Raji (cell line): Measurements from ENCODE around the gene CEMIP.

Experiments
- POLR2A ChIP-seq: IDR thresholded peaks from 2 replicates; pipeline ENCODE4 v1.6.1; 2011; ENCODE audit warnings: low read depth, low read length, control low read depth; ENCODE audit not compliant: insufficient read depth

CEMIP gene

DNA sequence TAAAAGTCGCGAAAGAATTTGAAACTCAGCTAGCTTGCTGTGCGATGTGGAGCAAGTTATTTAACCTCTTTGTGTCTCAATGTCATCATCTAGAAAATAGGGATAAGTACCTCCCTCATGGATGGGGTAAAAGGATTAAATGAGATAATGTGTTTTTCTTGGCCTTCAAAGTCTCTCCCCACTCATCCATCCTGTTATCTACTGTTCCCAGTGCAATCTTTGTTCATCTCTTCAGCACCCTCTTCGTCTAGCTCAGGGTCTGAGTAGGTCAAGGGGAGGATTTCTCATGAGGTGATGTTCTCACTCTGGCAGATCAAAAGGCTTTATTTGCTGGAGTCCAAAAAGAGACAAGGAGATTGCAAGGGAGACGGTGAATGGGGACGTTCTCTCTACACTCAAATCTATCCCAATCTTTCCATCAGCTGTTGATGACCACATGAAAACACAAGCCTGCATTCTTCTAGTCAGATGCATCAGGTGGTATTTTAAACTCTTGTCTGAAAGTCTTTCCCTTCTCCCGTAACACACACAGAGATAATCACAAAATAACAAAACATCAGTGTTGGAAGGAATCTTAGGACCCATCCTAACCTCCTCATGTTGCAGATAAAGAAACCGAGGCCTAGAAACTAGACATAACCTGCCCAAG lies 209.1 kb downstream of the CEMIP start:
- no peak for TF ChIP-seq POLR2A

DNA sequence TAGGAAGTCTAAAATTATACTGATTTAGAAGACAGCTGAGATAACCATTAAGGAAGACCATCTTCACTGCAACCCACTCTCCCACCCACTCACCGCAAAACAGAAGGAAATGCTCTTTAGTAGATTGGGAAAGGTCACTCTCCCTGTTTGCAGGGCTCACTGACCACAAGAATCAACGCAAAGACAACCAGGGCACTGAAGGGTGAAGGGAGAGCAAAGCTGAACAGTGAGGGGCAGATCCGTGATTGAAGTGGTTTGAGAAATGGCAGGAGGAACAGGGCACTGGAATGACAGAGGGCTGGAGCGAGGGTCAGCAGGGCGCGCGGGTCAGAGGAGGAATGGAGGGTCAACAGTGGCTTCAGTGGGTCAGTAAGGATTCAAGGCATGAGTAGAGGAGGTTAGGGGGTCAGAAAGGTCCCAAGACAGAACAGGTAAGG lies 209.9 kb downstream of the CEMIP start:
- no peak for TF ChIP-seq POLR2A

DNA sequence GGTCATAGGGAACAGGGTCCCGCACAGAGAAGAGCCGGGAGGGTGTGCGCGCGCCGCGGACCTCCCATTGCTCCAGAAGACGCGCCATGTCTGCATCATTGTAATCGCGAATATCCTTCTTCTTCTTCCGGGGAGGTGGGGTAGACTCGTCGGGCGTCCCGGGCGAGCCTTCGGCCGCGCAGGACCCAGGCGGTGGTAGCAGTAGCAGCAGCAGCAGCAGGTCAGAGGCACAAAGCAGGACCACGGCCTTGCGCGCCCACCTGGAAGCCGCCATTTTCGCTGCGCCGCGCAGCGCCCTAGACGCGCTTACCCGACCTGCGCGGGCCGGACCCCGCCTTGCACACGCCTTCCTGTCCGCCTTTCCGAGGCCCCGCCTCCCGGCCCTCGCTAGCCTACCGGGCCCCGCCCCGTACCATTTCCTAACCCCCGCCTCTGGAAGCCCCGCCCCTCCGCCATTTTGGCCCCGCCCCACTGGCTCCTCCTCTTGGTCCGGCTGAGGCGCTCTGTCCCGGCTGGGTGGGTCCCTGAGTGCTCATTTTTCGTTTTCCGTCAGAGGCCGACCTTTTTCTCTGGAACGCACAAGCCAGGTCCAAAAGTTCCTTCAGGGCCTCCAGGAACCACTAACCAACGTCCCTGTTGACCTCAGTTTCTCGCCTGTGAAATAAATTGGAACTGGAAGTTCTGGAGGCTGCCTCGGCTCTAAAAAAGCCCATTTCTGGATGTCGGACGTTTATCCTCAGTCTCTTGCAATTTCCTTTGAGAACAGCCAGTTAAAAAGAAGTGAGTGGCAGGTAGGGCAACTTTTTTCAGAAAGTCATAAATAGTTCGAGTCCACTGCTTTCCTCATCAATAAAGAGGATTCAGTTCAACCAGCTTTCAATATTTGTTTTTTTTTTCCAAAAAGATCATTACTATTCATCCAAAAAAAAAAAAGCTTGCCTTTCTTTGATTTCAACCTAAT lies 210.6 kb downstream of the CEMIP start, which contains the start of gene MESD:
MESD (minus strand) TSS at position 302 of the 961 bp plus-strand sequence; CDS start at position 274, 28 bp downstream.
- peak; percentile 97 for TF ChIP-seq POLR2A

DNA sequence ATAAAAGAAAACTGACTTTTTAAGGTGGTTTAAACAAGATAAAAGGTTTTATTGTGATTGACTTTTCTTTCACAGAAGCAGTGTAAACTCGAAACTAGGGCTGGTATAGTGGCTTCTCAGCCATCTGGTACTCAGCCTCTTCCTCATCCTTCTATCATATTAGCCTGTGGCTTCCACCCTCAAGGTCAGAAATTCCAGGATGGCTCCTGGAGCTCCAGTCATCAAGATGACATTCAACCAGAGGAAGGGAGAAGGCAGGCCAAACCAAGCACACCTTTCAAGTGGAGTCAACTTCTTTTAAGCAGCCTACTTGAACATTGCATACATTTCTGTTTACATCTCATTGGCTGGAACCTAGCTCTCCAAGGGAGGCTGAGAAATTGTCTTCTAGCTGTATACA lies 211.8 kb downstream of the CEMIP start:
- no peak for TF ChIP-seq POLR2A

DNA sequence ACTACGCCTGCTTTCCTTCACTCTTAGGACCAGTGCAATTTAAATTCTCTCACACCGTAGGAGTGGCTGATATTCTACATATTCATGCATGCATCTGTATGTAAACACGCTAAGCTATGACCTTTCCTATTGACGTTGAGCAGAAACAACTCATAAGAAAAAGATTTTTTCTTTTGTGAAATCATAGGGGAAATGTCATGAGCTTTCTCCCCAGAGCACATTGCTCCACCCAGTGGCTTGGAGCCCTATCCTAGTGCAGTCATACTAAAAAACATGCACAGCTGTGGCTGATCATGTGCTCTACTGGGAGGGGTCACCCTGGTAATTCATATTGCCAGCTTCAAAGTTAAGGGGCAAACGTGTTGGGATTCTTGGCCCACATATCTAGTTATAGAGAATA lies 212.3 kb downstream of the CEMIP start:
- no peak for TF ChIP-seq POLR2A

DNA sequence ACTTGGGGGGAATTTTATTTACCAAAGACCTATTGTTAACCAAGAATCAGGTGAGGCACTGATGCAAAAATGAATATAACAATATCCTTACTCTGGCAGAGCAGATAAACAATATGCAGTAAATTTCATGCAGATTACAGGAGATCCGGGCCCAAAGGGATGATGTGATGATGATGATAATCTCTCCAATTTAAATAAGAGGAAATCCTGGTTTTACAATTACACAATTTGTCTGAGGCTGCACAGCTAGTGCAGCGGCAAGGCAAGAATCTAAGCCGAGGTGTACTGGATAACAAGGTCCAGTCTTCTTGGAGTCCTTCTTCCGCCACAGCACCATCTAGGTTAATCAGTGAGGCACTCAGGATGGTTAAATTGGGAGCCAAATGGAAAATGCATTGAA lies 212.8 kb downstream of the CEMIP start:
- no peak for TF ChIP-seq POLR2A

DNA sequence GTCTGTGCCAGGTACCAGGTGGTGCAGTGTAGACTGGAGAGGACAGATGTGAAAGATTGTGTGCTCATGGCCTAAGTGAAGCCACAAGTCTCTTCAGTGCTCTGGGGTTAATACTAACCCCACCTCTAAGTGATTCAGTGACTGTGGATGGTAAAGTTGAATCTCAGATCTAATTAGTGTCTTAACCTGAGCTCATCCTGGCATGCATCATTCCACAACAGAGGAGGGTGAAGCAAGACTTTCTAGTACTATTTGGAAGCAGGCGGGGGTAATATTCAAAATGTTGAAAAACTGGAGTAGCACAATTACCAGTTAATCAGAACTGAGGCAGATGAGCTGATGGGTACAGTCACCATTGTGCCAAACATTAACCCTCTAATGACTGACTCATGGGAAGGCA lies 213.3 kb downstream of the CEMIP start:
- no peak for TF ChIP-seq POLR2A

DNA sequence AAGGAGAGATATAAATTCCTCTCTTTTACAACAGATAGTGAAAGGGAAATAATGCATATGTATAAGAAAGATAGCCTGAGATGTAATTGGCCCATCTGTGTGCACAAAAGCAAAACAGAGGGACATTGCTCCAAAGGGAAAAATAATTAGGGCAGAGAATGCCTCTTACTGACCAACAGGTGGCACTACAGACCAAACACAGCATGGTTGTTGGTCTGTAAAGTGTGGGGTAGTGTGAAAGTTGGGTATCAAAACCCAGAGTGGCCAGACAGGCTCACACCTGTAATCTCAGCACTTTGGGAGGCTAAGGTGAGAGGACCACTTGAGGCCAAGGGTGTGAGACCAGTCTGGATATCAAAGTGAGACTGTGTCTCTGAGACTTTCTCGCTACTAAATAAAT lies 217.1 kb downstream of the CEMIP start:
- TF ChIP-seq POLR2A: no peak

DNA sequence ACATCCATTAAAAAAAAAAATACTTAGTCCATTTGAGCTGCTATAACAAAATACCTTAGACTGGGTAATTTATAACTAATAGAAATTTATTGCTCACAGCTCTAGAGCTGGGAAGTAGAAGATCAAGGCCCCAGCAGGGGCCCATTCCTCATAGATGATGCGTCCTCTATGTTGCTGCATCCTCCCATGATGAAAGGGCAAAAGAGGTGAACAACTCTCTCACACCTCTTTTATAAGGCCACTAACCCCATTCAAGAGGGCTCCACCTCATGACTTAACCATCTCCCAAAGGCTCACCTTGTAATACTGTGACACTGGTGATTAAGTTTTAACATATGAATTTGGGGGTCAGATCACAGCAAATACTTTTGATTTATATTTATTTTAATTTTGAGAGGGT lies 218.5 kb downstream of the CEMIP start:
- TF ChIP-seq POLR2A: no peak

DNA sequence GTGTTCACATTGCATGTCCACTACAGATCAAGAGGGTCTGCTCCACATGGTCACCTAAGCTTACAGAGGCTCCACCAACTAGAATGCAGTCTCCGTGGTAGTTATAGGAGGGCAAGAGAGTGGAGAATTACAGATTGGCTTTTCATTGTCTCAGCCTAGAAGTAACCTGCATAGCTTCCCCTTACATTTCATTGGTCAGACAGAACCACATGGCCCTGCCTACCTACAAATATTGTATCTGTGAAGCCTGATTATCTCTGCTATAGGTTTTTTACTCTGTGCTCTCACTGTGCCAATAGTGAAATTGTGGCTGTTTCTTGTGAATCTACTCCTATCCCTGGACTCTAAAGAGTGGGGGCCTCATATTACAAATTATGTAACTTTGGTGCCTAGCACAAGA lies 219.1 kb downstream of the CEMIP start:
- no peak for TF ChIP-seq POLR2A

DNA sequence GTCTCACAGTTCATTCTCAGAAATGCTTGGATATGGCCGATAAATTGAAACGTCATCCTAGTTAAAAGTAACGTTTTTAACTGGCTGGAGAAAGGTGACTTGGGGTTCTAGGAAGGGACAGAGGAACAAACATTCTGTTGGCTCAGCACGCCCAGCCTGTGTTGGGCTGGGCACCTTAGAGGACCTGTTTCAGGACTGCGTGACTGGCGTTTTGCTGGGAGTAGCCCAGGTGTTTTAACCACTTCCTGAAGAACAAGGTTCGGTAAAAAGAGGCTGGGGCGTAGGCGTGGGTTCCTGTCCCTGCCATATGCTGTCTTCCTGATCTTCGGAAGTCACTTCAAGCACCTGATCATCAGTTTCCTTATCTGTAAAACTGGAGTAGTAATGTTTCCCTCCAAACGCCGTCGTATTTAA lies 220.5 kb downstream of the CEMIP start:
- peak; percentile 53; the same call in 1 of the 2 replicates for TF ChIP-seq POLR2A

DNA sequence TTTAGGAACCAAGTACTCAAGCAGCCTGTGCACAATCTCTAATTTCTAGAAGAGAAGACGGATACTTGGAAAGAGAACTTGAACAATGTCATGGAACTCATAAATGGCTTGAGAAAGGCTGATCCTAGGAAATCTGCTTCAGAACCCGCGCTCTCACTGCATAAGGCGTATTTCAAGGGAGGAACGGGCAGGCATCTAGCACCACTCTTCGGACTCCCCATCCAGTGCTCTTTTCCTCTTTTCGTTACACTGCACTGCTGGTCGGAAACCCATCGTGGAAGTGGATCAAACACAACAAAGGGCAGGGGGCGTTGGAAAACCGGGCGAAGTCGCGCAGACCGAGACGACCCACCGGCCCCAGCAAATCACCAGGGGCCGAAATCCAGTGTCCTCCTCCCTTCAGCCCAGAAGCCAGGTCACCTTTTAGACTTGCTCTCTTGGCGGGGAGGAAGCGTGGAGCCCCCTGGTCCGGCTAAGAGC lies 221.0 kb downstream of the CEMIP start:
- TF ChIP-seq POLR2A: no peak; the same call in 1 of the 2 replicates

DNA sequence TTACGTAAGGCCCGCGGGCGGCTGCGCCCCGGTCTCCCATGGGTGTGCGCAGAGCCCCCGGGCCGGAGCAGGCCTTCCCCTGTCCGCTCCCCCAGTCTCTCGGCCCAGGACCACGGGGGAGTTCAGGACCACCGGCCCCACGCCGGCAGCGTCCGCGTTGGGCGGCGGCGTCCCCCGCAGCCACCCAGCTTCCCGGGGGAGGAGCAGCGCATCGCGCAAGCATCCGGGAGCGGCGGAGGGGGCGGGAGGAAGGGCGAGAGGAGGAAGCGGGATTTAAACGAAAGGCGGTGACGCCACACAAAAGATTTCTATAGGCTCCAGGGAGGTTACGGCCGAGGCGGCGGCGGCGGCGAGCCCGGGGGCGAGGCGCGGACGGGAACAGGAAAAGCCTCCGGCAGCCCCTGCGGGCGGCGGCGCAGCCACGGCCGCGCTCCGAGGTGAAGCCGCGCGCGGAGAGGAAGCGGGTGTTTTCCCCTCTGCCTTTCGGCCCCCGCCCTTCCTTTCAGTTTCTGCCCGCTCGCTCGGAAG lies 221.5 kb downstream of the CEMIP start, which contains the start of gene TLNRD1:
TLNRD1 (plus strand) TSS at position 300 of the 528 bp plus-strand sequence. CDS start 1,349 bp downstream, outside the sequence.
- peak; percentile 75 for TF ChIP-seq POLR2A
